ENCODE measurements around the gene FNDC4. TPM values are rescaled to one million over a fixed set of nuclear protein-coding genes. Genes with fewer than 3 reads are reported as not detected.
A peak's percentile ranks its signal among the peaks of the same experiment; 100 is the strongest.

FNDC4 gene
- total and polyA plus RNA-seq, 2 of the 8 experiments (the other 6 are each of a cell fraction or from before 2014, with no cell fraction given): 14.1 to 14.7 TPM

GRCh38 chr2:27489498-27490397, 5.3 kb downstream of the FNDC4 start, which contains the start of gene IFT172 (continued):
- TF ChIP-seq CHD7 (IDR thresholded peaks at IDR 0.05; ENCODE audit: insufficient replicate concordance, low read length) (no peak), RFX5 (IDR thresholded peaks at IDR 0.05; ENCODE audit: borderline replicate concordance, low read depth, low read length) (no peak), CHD2 (IDR thresholded peaks at IDR 0.05; ENCODE audit: low read length) (peak; percentile 39; the same call in 1 of the 2 replicates), KDM5A (IDR thresholded peaks at IDR 0.05; ENCODE audit: low read length) (no peak), POU5F1 (IDR thresholded peaks at IDR 0.05; ENCODE audit: low read depth, low read length) (no peak), CHD1 (IDR thresholded peaks at IDR 0.05; ENCODE audit: low read depth, low read length) (no peak), TAF7 (optimal IDR thresholded peaks at IDR 0.05; ENCODE audit: borderline replicate concordance, low read depth, low read length) (no peak), ATF3 (IDR thresholded peaks at IDR 0.05; ENCODE audit: insufficient read depth, low read depth, low read length) (peak; percentile 83), CEBPB (IDR thresholded peaks at IDR 0.05; ENCODE audit: low read depth, low read length) (no peak), SP2 (IDR thresholded peaks at IDR 0.05; ENCODE audit: low read length) (no peak)
